Smooth muscle cell (in vitro differentiated cells): ENCODE results near the gene SGIP1. TPM values are rescaled to one million over a fixed set of nuclear protein-coding genes. Genes with fewer than 3 reads are reported as not detected.

Experiments
- DNase-seq: peaks from one replicate; lab custom pipeline; 2025; ENCODE audit not compliant: unreplicated experiment; lab: John Stamatoyannopoulos, UW
- H2AFZ ChIP-seq: fragments of 200-600 bp; sonication (generic); 2 replicates; pipeline ENCODE4 v1.6.0; 2016; ENCODE audit warnings: antibody characterized with exemption, low read depth, mild to moderate bottlenecking
- H3F3A ChIP-seq: fragments of 200-600 bp; sonication (generic); 2 replicates; pipeline ENCODE4 v1.6.0; 2017; ENCODE audit warnings: antibody characterized with exemption, low read depth
- H3K27ac ChIP-seq: fragments of 200-600 bp; sonication (generic); 2 replicates; pipeline ENCODE4 v1.5.1; 2016; ENCODE audit warnings: low read depth, mild to moderate bottlenecking
- H3K27me3 ChIP-seq: fragments of 200-600 bp; sonication (generic); 2 replicates; pipeline ENCODE4 v1.6.1; 2016; ENCODE audit warnings: low read depth, mild to moderate bottlenecking
- H3K36me3 ChIP-seq: fragments of 200-600 bp; sonication (generic); 2 replicates; pipeline ENCODE4 v1.5.1; 2016; ENCODE audit warnings: low read depth
- H3K4me1 ChIP-seq: fragments of 200-600 bp; sonication (generic); 2 replicates; pipeline ENCODE4 v1.5.1; 2016; ENCODE audit warnings: low read depth
- H3K4me2 ChIP-seq: fragments of 200-600 bp; sonication (generic); 2 replicates; pipeline ENCODE4 v1.6.0; 2016; ENCODE audit warnings: mild to moderate bottlenecking
- H3K4me3 ChIP-seq: fragments of 200-600 bp; sonication (generic); 2 replicates; pipeline ENCODE4 v1.5.1; 2016; ENCODE audit warnings: mild to moderate bottlenecking
- H3K79me2 ChIP-seq: fragments of 200-600 bp; sonication (generic); 2 replicates; pipeline ENCODE4 v1.6.0; 2016; ENCODE audit warnings: low read depth, mild to moderate bottlenecking
- H3K9ac ChIP-seq: fragments of 200-600 bp; sonication (generic); 2 replicates; pipeline ENCODE4 v1.6.0; 2016; ENCODE audit warnings: low read depth
- H3K9me3 ChIP-seq: fragments of 200-600 bp; sonication (generic); replicated peaks from 2 replicates; pipeline ENCODE4 v1.5.1; 2016; ENCODE audit warnings: low read depth
- H4K20me1 ChIP-seq: fragments of 200-600 bp; sonication (generic); 2 replicates; pipeline ENCODE4 v1.6.0; 2016; ENCODE audit warnings: low read depth
- CTCF ChIP-seq: fragments of 200-600 bp; sonication (generic); IDR thresholded peaks from 2 replicates; pipeline ENCODE4 v1.5.1; 2017; ENCODE audit warnings: borderline replicate concordance, mild to moderate bottlenecking, antibody characterized with exemption; ENCODE audit not compliant: insufficient read depth, poor library complexity, severe bottlenecking
- WGBS: methylation state at CpG from one replicate; pipeline ENCODE4 v1.1.7; 2016; ENCODE audit warnings: low lambda C conversion rate; 5-methylcytosine and 5-hydroxymethylcytosine counted together
- polyA plus RNA-seq: library from polyadenylated mRNA; unstranded; fragments of >200 nt; fragmentation: Nextera tagmentation; extraction: Ambion mirVana; gene quantifications from 2 replicates; pipeline ENCODE4 v1.2.1, GENCODE V29; 2016
- total RNA-seq: library from RNA; depleted of rRNA; stranded (reverse); fragments of >200 nt; gene quantifications from 2 replicates; pipeline ENCODE4 v1.2.3, GENCODE V29; 2014

Gene SGIP1
- total and polyA plus RNA-seq, 2 experiments from 2014 or later: 0.89 to 3.5 TPM

GRCh38 chr1:66644331-66644730, 110.4 kb downstream of the SGIP1 start:
- no peak for DNase-seq
- no peaks in the 10 kb centered on the region for H3K36me3 ChIP-seq
- H3F3A ChIP-seq: no peaks in the 10 kb centered on the region
- no peak for TF ChIP-seq CTCF
- WGBS: 91% methylated on average over 3 of the region's 3 CpGs
- H2AFZ ChIP-seq: no peak overlapping the region
- H3K4me3 ChIP-seq: no peak overlapping the region
- no peaks in the 10 kb centered on the region for H3K79me2 ChIP-seq
- no peak overlapping the region for H3K4me2 ChIP-seq
- H3K4me1 ChIP-seq: peaks cover 6% of the 10 kb centered on the region
- H3K27me3 ChIP-seq: no peaks in the 10 kb centered on the region
- H3K9ac ChIP-seq: no peak overlapping the region
- H3K9me3 ChIP-seq: no peaks in the 10 kb centered on the region
- no peak overlapping the region for H3K27ac ChIP-seq
- no peaks in the 10 kb centered on the region for H4K20me1 ChIP-seq

GRCh38 chr1:66648901-66649595, 115.1 kb downstream of the SGIP1 start:
- Histone ChIP-seq H3K4me1 (no peaks in the 10 kb centered on the region), H2AFZ (no peak overlapping the region), H3K9ac (no peak overlapping the region), H3K36me3 (no peaks in the 10 kb centered on the region), H3K27me3 (no peaks in the 10 kb centered on the region), H3K27ac (no peak overlapping the region), H3K4me2 (no peak overlapping the region), H3K4me3 (no peak overlapping the region), H3F3A (no peaks in the 10 kb centered on the region), H4K20me1 (no peaks in the 10 kb centered on the region), H3K9me3 (no peaks in the 10 kb centered on the region), H3K79me2 (no peaks in the 10 kb centered on the region)
- DNase-seq: no peak
- 85% methylated on average over 2 of the region's 2 CpGs for WGBS
- TF ChIP-seq CTCF: no peak

- Histone ChIP-seq H3K27me3 (no peaks in the 10 kb centered on the region), H3K27ac (no peak overlapping the region), H3K9ac (no peak overlapping the region), H3K4me1 (no peaks in the 10 kb centered on the region), H3K9me3 (no peaks in the 10 kb centered on the region), H3F3A (no peaks in the 10 kb centered on the region), H3K4me2 (no peak overlapping the region), H3K36me3 (no peaks in the 10 kb centered on the region), H3K79me2 (no peaks in the 10 kb centered on the region), H2AFZ (no peak overlapping the region), H3K4me3 (no peak overlapping the region), H4K20me1 (no peaks in the 10 kb centered on the region)
- WGBS: 78% methylated on average over 2 of the region's 2 CpGs
- TF ChIP-seq CTCF: no peak
- DNase-seq: no peak
Measured at GRCh38 chr1:66652556-66652955, 118.6 kb downstream of the SGIP1 start.

- DNase-seq: no peak
- Histone ChIP-seq H3K27me3 (no peaks in the 10 kb centered on the region), H3K4me2 (no peak overlapping the region), H3K4me1 (no peaks in the 10 kb centered on the region), H3K36me3 (no peaks in the 10 kb centered on the region), H3K79me2 (no peaks in the 10 kb centered on the region), H4K20me1 (no peaks in the 10 kb centered on the region), H3K9ac (no peak overlapping the region), H3F3A (no peaks in the 10 kb centered on the region), H3K4me3 (no peak overlapping the region), H3K27ac (no peak overlapping the region), H3K9me3 (no peaks in the 10 kb centered on the region), H2AFZ (no peak overlapping the region)
- no peak for TF ChIP-seq CTCF
Measured at GRCh38 chr1:66654643-66655042, 120.7 kb downstream of the SGIP1 start.
